SK-N-MC (cell line): ENCODE data around the gene TRIM68.

Source experiments
- EZH2 ChIP-seq: fragments of 200-600 bp; sonication (generic); IDR thresholded peaks from one replicate; pipeline ENCODE4 v1.6.1; 2017; ENCODE audit warnings: antibody characterized with exemption
- FOXP2 ChIP-seq: optimal IDR thresholded peaks from 2 replicates; pipeline ENCODE3; 2011; ENCODE audit warnings: mild to moderate bottlenecking, moderate library complexity; ENCODE audit not compliant: insufficient read depth; ENCODE audit errors: extremely low read length, control extremely low read depth
- POLR2AphosphoS5 ChIP-seq: IDR thresholded peaks from 2 replicates; pipeline ENCODE4 v1.6.1; 2012; ENCODE audit warnings: mild to moderate bottlenecking, low read depth, low read length, borderline replicate concordance

GRCh38 chr11:4607096-4607495, 935 bp downstream of the TRIM68 start:
- TF ChIP-seq POLR2AphosphoS5 (no peak), EZH2 (no peak), FOXP2 (no peak)
